A204.1 (cell line): ENCODE data around the gene ETF1.

Source experiments
- FAIRE-seq: peaks from 2 replicates; lab custom pipeline; 2012; peaks lifted over from hg19 to GRCh38; lab: Jason Lieb, UNC

ETF1 gene

GRCh38 chr5:138463419-138464007 lies 79.5 kb downstream of the ETF1 start:
- FAIRE-seq, result no peak

- FAIRE-seq, result no peak
Observed at GRCh38 chr5:138461343-138462125, 81.5 kb downstream of the ETF1 start.

GRCh38 chr5:138460032-138460693 lies 82.9 kb downstream of the ETF1 start:
- no peak for FAIRE-seq

- no peak for FAIRE-seq
Observed at GRCh38 chr5:138459311-138459933, 83.6 kb downstream of the ETF1 start.

- no peak for FAIRE-seq
Observed at GRCh38 chr5:138458856-138459255, 84.2 kb downstream of the ETF1 start.

GRCh38 chr5:138458384-138458783 lies 84.7 kb downstream of the ETF1 start:
- FAIRE-seq, result no peak

GRCh38 chr5:138457531-138458275 lies 85.3 kb downstream of the ETF1 start:
- FAIRE-seq, result no peak
